ENCODE data around the gene SHB.

- TF ChIP-seq CTCF (IDR thresholded peaks at IDR 0.05; ENCODE audit: poor library complexity) (no peak), EZH2phosphoT487 (IDR thresholded peaks at IDR 0.05; ENCODE audit: low read depth, severe bottlenecking, unreplicated experiment) (no peak), EZH2 (IDR thresholded peaks at IDR 0.05; ENCODE audit: borderline replicate concordance) (no peak)
Measured at GRCh38 chr9:38062498-38063362, 6.3 kb downstream of the SHB start.
